Fibroblast of mammary gland (primary cell): Measurements from ENCODE around the gene PA2G4.

Source experiments
- DNase-seq: peaks from one replicate; pipeline ENCODE4 v3.0.0-alpha.2; 2010; ENCODE audit warnings: low read depth
- H3K4me3 ChIP-seq: 2 replicates; pipeline ENCODE4 v1.5.1; 2011; ENCODE audit warnings: low read depth, mild to moderate bottlenecking, low read length, moderate library complexity; ENCODE audit not compliant: control insufficient read depth
- TF ChIP-seq, protein P1 (sequence below): conservative IDR thresholded peaks from 2 replicates; pipeline ENCODE4 v1.5.1; 2011; ENCODE audit warnings: low read depth, low read length, inconsistent platforms; ENCODE audit not compliant: control insufficient read depth, insufficient read depth

Gene PA2G4

DNA sequence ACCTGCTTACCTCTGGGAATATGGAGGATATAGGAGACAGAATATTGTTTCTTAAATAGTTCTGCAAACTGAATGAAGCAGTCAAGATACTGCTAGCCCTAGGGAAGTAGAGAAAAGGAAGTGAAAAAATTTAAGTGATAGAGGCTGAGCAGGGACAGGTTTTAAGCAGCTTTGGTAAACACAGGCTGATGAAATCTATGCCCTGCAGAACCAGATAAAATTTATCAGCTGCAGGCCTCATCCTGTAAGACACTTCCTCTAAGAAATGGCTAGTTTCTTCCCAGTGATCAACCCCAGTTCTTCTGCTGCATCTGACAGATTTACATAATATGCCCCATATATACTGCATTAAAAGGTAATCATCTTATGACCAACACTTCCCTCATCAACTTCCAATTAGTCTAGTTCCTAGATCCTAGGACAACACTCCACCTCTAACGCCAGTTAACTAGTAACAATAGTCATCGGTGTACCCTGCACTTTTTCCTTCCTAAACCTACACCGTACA lies 22.4 kb downstream of the PA2G4 start:
- DNase-seq, result no peak
- TF ChIP-seq, protein P1, sequence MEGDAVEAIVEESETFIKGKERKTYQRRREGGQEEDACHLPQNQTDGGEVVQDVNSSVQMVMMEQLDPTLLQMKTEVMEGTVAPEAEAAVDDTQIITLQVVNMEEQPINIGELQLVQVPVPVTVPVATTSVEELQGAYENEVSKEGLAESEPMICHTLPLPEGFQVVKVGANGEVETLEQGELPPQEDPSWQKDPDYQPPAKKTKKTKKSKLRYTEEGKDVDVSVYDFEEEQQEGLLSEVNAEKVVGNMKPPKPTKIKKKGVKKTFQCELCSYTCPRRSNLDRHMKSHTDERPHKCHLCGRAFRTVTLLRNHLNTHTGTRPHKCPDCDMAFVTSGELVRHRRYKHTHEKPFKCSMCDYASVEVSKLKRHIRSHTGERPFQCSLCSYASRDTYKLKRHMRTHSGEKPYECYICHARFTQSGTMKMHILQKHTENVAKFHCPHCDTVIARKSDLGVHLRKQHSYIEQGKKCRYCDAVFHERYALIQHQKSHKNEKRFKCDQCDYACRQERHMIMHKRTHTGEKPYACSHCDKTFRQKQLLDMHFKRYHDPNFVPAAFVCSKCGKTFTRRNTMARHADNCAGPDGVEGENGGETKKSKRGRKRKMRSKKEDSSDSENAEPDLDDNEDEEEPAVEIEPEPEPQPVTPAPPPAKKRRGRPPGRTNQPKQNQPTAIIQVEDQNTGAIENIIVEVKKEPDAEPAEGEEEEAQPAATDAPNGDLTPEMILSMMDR, result no peak
- H3K4me3 ChIP-seq, result no peak overlapping the region

DNA sequence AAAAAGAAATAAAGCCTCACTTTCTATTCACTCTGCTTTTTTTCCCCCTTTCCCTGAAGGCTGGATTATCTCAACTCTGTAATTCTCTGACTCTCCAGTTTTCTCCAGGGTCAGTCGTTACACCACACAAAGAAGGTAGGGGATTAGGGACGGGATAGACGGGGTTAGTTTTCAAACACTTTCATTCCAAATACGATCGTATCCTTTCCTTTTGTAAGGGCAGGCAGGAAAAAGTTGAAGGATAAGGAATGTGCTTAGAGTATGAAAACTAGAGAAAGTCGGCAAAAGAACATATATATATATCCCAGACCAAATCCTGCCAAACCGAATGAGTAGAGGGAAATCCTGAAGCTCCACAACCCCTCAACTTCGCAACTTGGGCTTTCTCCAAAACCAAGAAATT lies 23.1 kb downstream of the PA2G4 start:
- peak overlapping the region; percentile 46 for H3K4me3 ChIP-seq
- DNase-seq, result no peak
- TF ChIP-seq, protein P1, result no peak

DNA sequence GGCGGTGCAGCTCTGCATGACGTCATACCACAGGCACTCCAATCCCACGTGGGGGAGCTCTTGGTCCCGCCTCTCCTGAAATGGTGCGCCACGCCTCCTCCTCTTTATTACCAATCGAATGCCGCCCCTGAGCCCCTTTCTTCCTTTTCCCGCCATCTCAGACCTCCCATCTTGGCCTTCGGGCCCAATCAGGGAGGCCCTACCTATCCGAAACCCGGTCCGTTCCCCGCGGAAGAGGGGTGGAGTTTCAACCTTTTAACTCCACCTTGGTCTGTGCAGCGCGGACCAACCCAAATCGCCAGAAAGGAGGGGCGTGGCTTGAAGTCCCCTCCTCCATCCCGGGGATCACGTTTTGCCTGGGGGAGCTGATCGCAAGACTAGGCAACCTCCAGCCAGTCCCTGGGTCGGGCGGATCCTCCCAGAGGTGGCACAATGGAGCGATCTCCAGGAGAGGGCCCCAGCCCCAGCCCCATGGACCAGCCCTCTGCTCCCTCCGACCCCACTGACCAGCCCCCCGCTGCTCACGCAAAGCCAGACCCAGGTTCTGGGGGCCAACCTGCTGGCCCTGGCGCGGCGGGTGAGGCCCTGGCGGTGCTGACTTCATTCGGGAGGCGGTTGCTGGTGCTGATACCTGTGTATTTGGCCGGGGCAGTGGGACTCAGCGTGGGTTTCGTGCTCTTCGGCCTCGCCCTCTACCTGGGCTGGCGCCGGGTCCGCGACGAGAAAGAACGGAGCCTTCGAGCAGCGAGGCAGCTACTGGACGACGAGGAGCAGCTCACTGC lies 23.7 kb downstream of the PA2G4 start, which contains the start of gene ESYT1:
Gene ESYT1 (plus strand): TSS at position 380 of the 782 bp plus-strand sequence. CDS start 53 bp downstream, at position 433.
- DNase-seq, result peak; percentile 99
- TF ChIP-seq, protein P1, result no peak
- H3K4me3 ChIP-seq, result peak within 1 kb of the TSS; percentile 89

DNA sequence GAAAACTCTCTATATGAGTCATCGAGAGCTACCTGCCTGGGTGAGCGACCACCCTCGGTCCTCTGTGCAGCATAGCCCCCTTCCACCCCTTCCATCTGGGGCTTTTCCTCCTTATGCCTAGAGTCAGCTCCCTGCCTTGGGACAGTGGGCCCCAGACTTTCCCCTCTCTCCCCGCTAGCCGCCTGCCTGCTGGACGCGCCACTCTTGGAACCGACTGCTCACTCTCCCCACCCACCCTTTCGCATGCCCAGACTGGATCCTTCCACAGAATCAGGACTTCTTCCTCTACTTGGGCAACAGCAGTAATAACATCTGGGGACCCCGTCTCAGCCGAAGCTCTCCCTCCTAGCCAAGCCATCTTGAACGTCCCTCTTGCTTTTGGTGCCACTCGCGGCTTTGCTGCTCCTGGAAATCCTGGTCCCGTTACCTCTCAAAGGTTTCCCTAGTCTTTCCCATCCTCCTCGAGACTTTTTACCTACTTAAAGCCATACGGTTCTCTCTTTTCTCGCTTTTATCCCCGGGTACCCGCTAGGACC lies 24.4 kb downstream of the PA2G4 start:
- no peak for DNase-seq
- peak overlapping the region; percentile 89 for H3K4me3 ChIP-seq
- TF ChIP-seq, protein P1, result no peak

DNA sequence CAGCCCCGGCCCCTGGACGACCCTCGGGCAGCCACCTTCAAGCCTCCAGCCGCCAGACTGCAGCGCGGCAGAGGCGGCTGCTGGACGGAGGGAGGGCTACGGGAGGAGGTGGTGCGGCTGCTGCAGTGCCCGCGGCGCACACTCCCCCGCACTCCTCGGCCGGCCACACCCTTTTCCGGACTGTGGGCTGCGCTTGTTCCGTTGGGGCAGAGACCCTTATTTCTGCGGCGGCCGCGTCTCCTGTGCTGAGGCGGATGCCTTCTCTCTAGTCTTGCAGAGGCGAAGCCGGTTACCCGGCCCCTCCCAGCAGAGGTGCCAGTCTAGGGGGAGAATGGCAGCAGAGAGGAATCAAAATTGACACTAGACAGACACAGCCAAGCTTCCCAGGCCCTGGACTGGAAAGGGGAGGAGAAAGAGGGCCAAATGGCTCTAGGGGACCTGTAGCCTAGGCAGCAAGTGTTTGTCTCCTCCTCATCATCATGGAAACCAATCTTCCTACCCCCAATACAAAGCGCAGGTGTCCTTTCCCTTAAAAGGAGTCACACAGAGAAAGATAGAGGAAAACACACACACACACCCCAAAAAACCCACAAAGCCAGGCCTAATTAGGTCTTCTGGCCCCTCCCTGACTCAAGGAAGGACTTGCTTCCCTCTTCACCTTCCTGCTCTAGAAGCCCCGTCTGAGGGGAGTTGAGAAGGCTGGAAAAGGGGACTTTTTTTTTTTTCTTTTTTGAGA lies 25.0 kb downstream of the PA2G4 start:
- peak; percentile 30 for DNase-seq
- TF ChIP-seq, protein P1, result no peak
- peak overlapping the region; percentile 89 for H3K4me3 ChIP-seq

DNA sequence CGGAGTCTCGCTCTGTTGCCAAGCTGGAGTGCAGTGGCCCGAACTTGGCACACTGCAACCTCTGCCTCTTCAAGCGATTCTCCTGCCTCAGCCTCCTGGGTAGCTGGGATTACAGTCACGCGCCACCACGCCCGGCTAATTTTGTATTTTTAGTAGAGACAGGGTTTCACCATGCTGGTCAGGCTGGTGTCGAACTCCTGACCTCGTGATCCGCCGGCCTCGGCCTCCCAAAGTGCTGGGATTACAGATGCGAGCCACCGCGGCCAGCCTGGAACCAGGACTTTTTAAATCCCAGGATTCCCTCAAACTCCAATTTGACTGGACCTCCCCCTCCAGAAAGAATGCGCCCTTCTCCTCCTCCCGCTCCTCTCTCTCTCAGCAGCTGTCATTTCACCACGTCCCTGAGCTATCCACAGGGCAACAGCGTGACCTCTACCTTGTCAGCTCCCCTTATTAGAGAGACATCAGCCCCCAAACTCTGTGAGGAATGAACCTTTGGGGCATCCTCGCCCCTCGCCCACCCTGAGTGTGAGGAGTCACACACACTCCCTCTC lies 25.7 kb downstream of the PA2G4 start:
- TF ChIP-seq, protein P1, result no peak
- DNase-seq, result no peak
- H3K4me3 ChIP-seq, result peak overlapping the region; percentile 89
